Spleen (tissue), 7 donors: Measurements from ENCODE around the gene DAAM2.

Experiments
- CTCF ChIP-seq, 11 experiments: fragments of 200-600 bp in 7 of 11; fragments of 450-650 bp in 4 of 11; sonication (generic) in 4 of 11; IDR thresholded peaks in 8 of 11; conservative IDR thresholded peaks in 3 of 11; 1 replicate in 7 of 11; 2 replicates in 4 of 11; pipeline versions ENCODE4 v1.4.0 to v1.8.0; 2016 to 2021; ENCODE audit warnings: antibody characterized with exemption in 11 of 11, inconsistent platforms in 4 of 11, mild to moderate bottlenecking in 1 of 11
- POLR2AphosphoS5 ChIP-seq, 3 donors: sonication (generic); formaldehyde crosslinking; IDR thresholded peaks; one replicate each; pipeline ENCODE4 v1.5.1; 2017; ENCODE audit warnings: antibody characterized with exemption in 3 of 3
- donor health status: DM: no; HTN: no; CAD: no; lungs with moderate emphysema.
- donor health status: DM: no; HTN: no; CAD: no.
- donor health status: DM: no; HTN: no; CAD: no.

GRCh38 chr6:39882531-39882899 lies 90.3 kb downstream of the DAAM2 start:
- TF ChIP-seq CTCF (IDR thresholded peaks at IDR 0.05 in 8 of 11, conservative IDR thresholded peaks at IDR 0.05 in 3 of 11) (no peak), POLR2AphosphoS5 (IDR thresholded peaks at IDR 0.05) (no peak)
